GM13977 (cell line): ENCODE measurements around the gene KCNQ4.

Experiments
- DNase-seq: peaks from one replicate; pipeline ENCODE4 v3.0.0; 2012; ENCODE audit warnings: low spot score
- CTCF ChIP-seq: IDR thresholded peaks from 2 replicates; pipeline ENCODE4 v1.5.1; 2012; ENCODE audit warnings: mild to moderate bottlenecking, control low read depth; ENCODE audit not compliant: insufficient read depth; ENCODE audit errors: extremely low read depth, missing control alignments
- in situ Hi-C: fragments of 300-500 bp; cut with MboI; formaldehyde crosslinking; loops from one replicate; pipeline ENCODE4 v1.12.0; 2022; ENCODE audit warnings: low sequenced_read_pairs, low pct_unique_long_range_greater_than_20kb, mixed read lengths, inconsistent platforms; ENCODE audit not compliant: unreplicated experiment

KCNQ4 gene

GRCh38 chr1:40801742-40802077 lies 18.1 kb downstream of the KCNQ4 start:
- in situ Hi-C loops, result no loop called here
- TF ChIP-seq CTCF, result no peak
- DNase-seq, result no peak

- DNase-seq, result peak; percentile 95
- no peak for TF ChIP-seq CTCF
- in situ Hi-C loops, result no loop called here
Measured at GRCh38 chr1:40802078-40802741, 18.6 kb downstream of the KCNQ4 start.

GRCh38 chr1:40802742-40803113 lies 19.1 kb downstream of the KCNQ4 start:
- no peak for TF ChIP-seq CTCF
- DNase-seq, result no peak
- in situ Hi-C loops, result no loop called here

GRCh38 chr1:40803447-40803846 lies 19.9 kb downstream of the KCNQ4 start:
- in situ Hi-C loops, result no loop called here
- DNase-seq, result no peak
- TF ChIP-seq CTCF, result no peak

- no peak for DNase-seq
- no peak for TF ChIP-seq CTCF
- in situ Hi-C loops, result no loop called here
Measured at GRCh38 chr1:40803902-40804301, 20.3 kb downstream of the KCNQ4 start.

GRCh38 chr1:40806240-40806639 lies 22.7 kb downstream of the KCNQ4 start:
- no peak for TF ChIP-seq CTCF
- DNase-seq, result no peak
- in situ Hi-C loops, result no loop called here
